ENCODE measurements around the gene JAKMIP1. TPM values are rescaled to one million over a fixed set of nuclear protein-coding genes. Genes with fewer than 3 reads are reported as not detected.

JAKMIP1 gene
- total and polyA plus RNA-seq, 2 donors (not counting 1 experiment from before 2014, with no cell fraction given), result 0.49 to 1.0 TPM

- CTCF ChIA-PET, result no interaction called here
- Histone ChIP-seq H3K27ac (ENCODE audit: low read length in 2 of 2) (no peak overlapping the region), H3K4me2 (replicated peaks; ENCODE audit: low read depth, low read length, poor library complexity, severe bottlenecking) (no peak overlapping the region), H3K4me3 (ENCODE audit: control extremely low read depth in 1 of 5, extremely low read depth in 1 of 5, insufficient read depth in 1 of 5, low read depth in 2 of 5, low read length in 4 of 5) (no peak overlapping the region), H3K36me3 (replicated peaks in 1 of 2; ENCODE audit: control extremely low read depth in 1 of 2, control insufficient read depth in 1 of 2, extremely low read depth in 1 of 2, insufficient read depth in 2 of 2, low read length in 1 of 2) (no peaks in the 10 kb centered on the region), H3K27me3 (replicated peaks in 1 of 4; ENCODE audit: control extremely low read depth in 1 of 4, control insufficient read depth in 3 of 4, insufficient read depth in 4 of 4, low read length in 3 of 4) (peaks cover 0 to 4% (median 0%) of the 10 kb centered on the region in 4 experiments), H3K9ac (ENCODE audit: low read length) (no peak overlapping the region), H2AFZ (ENCODE audit: insufficient read depth, low read depth, low read length, poor library complexity, severe bottlenecking) (no peak overlapping the region), H3K9me3 (ENCODE audit: control extremely low read depth in 1 of 3, control insufficient read depth in 2 of 3, insufficient read depth in 1 of 3, low read length in 2 of 3) (peaks cover 0 to 3% (median 0%) of the 10 kb centered on the region in 3 donors), H4K20me1 (ENCODE audit: control insufficient read depth, insufficient read depth, low read length, poor library complexity, severe bottlenecking) (no peaks in the 10 kb centered on the region), H3K4me1 (ENCODE audit: control insufficient read depth in 2 of 2, insufficient read depth in 2 of 2, low read length in 2 of 2) (no peaks in the 10 kb centered on the region), H3K79me2 (ENCODE audit: control insufficient read depth, insufficient read depth, low read length) (no peaks in the 10 kb centered on the region)
- POLR2A ChIA-PET, result no interaction called here
- no peak for ATAC-seq (ENCODE audit: low read depth)
- no peaks in the 10 kb centered on the region for H3K9me3 Mint-ChIP-seq (ENCODE audit: insufficient read depth)
- TF ChIP-seq EZH2 (IDR thresholded peaks at IDR 0.05; ENCODE audit: borderline replicate concordance, insufficient read depth, low read depth, low read length, poor library complexity, severe bottlenecking) (no peak), CTCF (IDR thresholded peaks at IDR 0.05) (no peak)
- WGBS (ENCODE audit: insufficient coverage), result 94% methylated on average over 3 of the region's 7 CpGs
- no peaks in the 10 kb centered on the region for H3K4me1 Mint-ChIP-seq
- no peaks in the 10 kb centered on the region for H3K27me3 Mint-ChIP-seq
- intact Hi-C loops (cut with micrococcal nuclease), result no loop called here
- DNase-seq, result no peak
- H3K4me3 Mint-ChIP-seq, result no peak overlapping the region
- H3K27ac Mint-ChIP-seq, result no peak overlapping the region
These were observed 31.4 kb upstream of the JAKMIP1 start for GRCh38 chr4:6231663-6232165.

- CTCF ChIA-PET, result no interaction called here
- H3K27me3 Mint-ChIP-seq, result peaks cover 3% of the 10 kb centered on the region
- Histone ChIP-seq H3K4me1 (ENCODE audit: control insufficient read depth in 2 of 2, insufficient read depth in 2 of 2, low read length in 2 of 2) (no peaks in the 10 kb centered on the region), H3K36me3 (replicated peaks in 1 of 2; ENCODE audit: control extremely low read depth in 1 of 2, control insufficient read depth in 1 of 2, extremely low read depth in 1 of 2, insufficient read depth in 2 of 2, low read length in 1 of 2) (no peaks in the 10 kb centered on the region), H3K4me3 (ENCODE audit: control extremely low read depth in 1 of 5, extremely low read depth in 1 of 5, insufficient read depth in 1 of 5, low read depth in 2 of 5, low read length in 4 of 5) (no peak overlapping the region), H3K9me3 (ENCODE audit: control extremely low read depth in 1 of 3, control insufficient read depth in 2 of 3, insufficient read depth in 1 of 3, low read length in 2 of 3) (peaks cover 0 to 6% (median 0%) of the 10 kb centered on the region in 3 donors), H3K27me3 (replicated peaks in 1 of 4; ENCODE audit: control extremely low read depth in 1 of 4, control insufficient read depth in 3 of 4, insufficient read depth in 4 of 4, low read length in 3 of 4) (peaks cover 0 to 7% (median 0%) of the 10 kb centered on the region in 4 experiments), H3K4me2 (replicated peaks; ENCODE audit: low read depth, low read length, poor library complexity, severe bottlenecking) (no peak overlapping the region), H3K9ac (ENCODE audit: low read length) (no peak overlapping the region), H4K20me1 (ENCODE audit: control insufficient read depth, insufficient read depth, low read length, poor library complexity, severe bottlenecking) (no peaks in the 10 kb centered on the region), H3K27ac (ENCODE audit: low read length in 2 of 2) (no peak overlapping the region), H3K79me2 (ENCODE audit: control insufficient read depth, insufficient read depth, low read length) (no peaks in the 10 kb centered on the region), H2AFZ (ENCODE audit: insufficient read depth, low read depth, low read length, poor library complexity, severe bottlenecking) (no peak overlapping the region)
- no peaks in the 10 kb centered on the region for H3K4me1 Mint-ChIP-seq
- WGBS (ENCODE audit: insufficient coverage), result 87% methylated on average over 20 of the region's 21 CpGs
- no peak overlapping the region for H3K27ac Mint-ChIP-seq
- TF ChIP-seq EZH2 (IDR thresholded peaks at IDR 0.05; ENCODE audit: borderline replicate concordance, insufficient read depth, low read depth, low read length, poor library complexity, severe bottlenecking), result no peak
- TF ChIP-seq CTCF (IDR thresholded peaks at IDR 0.05), result no peak
- ATAC-seq (ENCODE audit: low read depth) (no peak), DNase-seq (no peak)
- no peak overlapping the region for H3K4me3 Mint-ChIP-seq
- POLR2A ChIA-PET, result no interaction called here
- intact Hi-C loops (cut with micrococcal nuclease), result no loop called here
- no peaks in the 10 kb centered on the region for H3K9me3 Mint-ChIP-seq (ENCODE audit: insufficient read depth)
These were observed 30.7 kb upstream of the JAKMIP1 start for GRCh38 chr4:6230827-6231662.
